Measurements from ENCODE around the gene AIG1. TPM values are rescaled to one million over a fixed set of nuclear protein-coding genes. Genes with fewer than 3 reads are reported as not detected.

Gene AIG1
- total RNA-seq, 6 experiments from 2014 or later: 50.7 to 70.5 (median 52.5) TPM

GRCh38 chr6:143087856-143088255 lies 27.2 kb downstream of the AIG1 start:
- peaks cover 3% of the 10 kb centered on the region; the same call in 1 of the 2 replicates for H3K27me3 Mint-ChIP-seq (ENCODE audit: insufficient read depth)
- no peaks in the 10 kb centered on the region for H3K9me3 Mint-ChIP-seq
- H3K4me3 Mint-ChIP-seq: no peak overlapping the region
- no peak overlapping the region for H3K27ac Mint-ChIP-seq
- peaks cover 9% of the 10 kb centered on the region for H3K36me3 Mint-ChIP-seq (ENCODE audit: low read depth)
- H3K4me1 Mint-ChIP-seq (ENCODE audit: low read depth): peaks cover 21% of the 10 kb centered on the region
- DNase-seq: no peak
- TF ChIP-seq CTCF (IDR thresholded peaks at IDR 0.05): no peak

GRCh38 chr6:143090314-143091044 lies 29.8 kb downstream of the AIG1 start:
- TF ChIP-seq CTCF (IDR thresholded peaks at IDR 0.05): no peak
- H3K27me3 Mint-ChIP-seq (ENCODE audit: insufficient read depth): peaks cover 3% of the 10 kb centered on the region; the same call in 1 of the 2 replicates
- H3K9me3 Mint-ChIP-seq: no peaks in the 10 kb centered on the region
- H3K36me3 Mint-ChIP-seq (ENCODE audit: low read depth): peaks cover 9% of the 10 kb centered on the region
- H3K4me1 Mint-ChIP-seq (ENCODE audit: low read depth): peaks cover 1% of the 10 kb centered on the region
- no peak for DNase-seq
- H3K4me3 Mint-ChIP-seq: no peak overlapping the region
- no peak overlapping the region for H3K27ac Mint-ChIP-seq

GRCh38 chr6:143092768-143093167 lies 32.1 kb downstream of the AIG1 start:
- DNase-seq: no peak
- H3K9me3 Mint-ChIP-seq: no peaks in the 10 kb centered on the region
- no peaks in the 10 kb centered on the region for H3K27me3 Mint-ChIP-seq (ENCODE audit: insufficient read depth)
- no peaks in the 10 kb centered on the region for H3K36me3 Mint-ChIP-seq (ENCODE audit: low read depth)
- H3K27ac Mint-ChIP-seq: no peak overlapping the region
- no peaks in the 10 kb centered on the region for H3K4me1 Mint-ChIP-seq (ENCODE audit: low read depth)
- H3K4me3 Mint-ChIP-seq: no peak overlapping the region
- TF ChIP-seq CTCF (IDR thresholded peaks at IDR 0.05): no peak

- DNase-seq: no peak
- Mint-ChIP-seq H3K27ac (no peak overlapping the region), H3K4me1 (ENCODE audit: low read depth) (no peaks in the 10 kb centered on the region), H3K36me3 (ENCODE audit: low read depth) (no peaks in the 10 kb centered on the region), H3K27me3 (ENCODE audit: insufficient read depth) (no peaks in the 10 kb centered on the region), H3K4me3 (no peak overlapping the region), H3K9me3 (no peaks in the 10 kb centered on the region)
- no peak for TF ChIP-seq CTCF (IDR thresholded peaks at IDR 0.05)
Measured at GRCh38 chr6:143093290-143093689, 32.6 kb downstream of the AIG1 start.

GRCh38 chr6:143096403-143096802 lies 35.7 kb downstream of the AIG1 start:
- no peaks in the 10 kb centered on the region for H3K9me3 Mint-ChIP-seq
- H3K4me1 Mint-ChIP-seq (ENCODE audit: low read depth): no peaks in the 10 kb centered on the region
- TF ChIP-seq CTCF (IDR thresholded peaks at IDR 0.05): no peak
- no peak for DNase-seq
- no peak overlapping the region for H3K4me3 Mint-ChIP-seq
- no peaks in the 10 kb centered on the region for H3K36me3 Mint-ChIP-seq (ENCODE audit: low read depth)
- no peak overlapping the region for H3K27ac Mint-ChIP-seq
- no peaks in the 10 kb centered on the region for H3K27me3 Mint-ChIP-seq (ENCODE audit: insufficient read depth)

All from HFFc6 (cell line).